Endodermal cell (in vitro differentiated cells): ENCODE results near the gene CYP4F3. TPM values are rescaled to one million over a fixed set of nuclear protein-coding genes. Genes with fewer than 3 reads are reported as not detected.

Source experiments
- DNase-seq: peaks from one replicate; pipeline ENCODE4 v3.0.0-alpha.2; 2017
- H3K27ac ChIP-seq: 2 replicates; pipeline ENCODE4 v1.5.1; 2013; ENCODE audit warnings: mild to moderate bottlenecking, low read depth, low read length, moderate library complexity
- H3K27me3 ChIP-seq: 2 replicates; pipeline ENCODE4 v1.6.1; 2013; ENCODE audit warnings: mild to moderate bottlenecking, low read length, moderate library complexity; ENCODE audit not compliant: insufficient read depth, control insufficient read depth, poor library complexity, severe bottlenecking
- H3K36me3 ChIP-seq: 2 replicates; pipeline ENCODE4 v1.7.0; 2013; ENCODE audit warnings: mild to moderate bottlenecking, low read length, moderate library complexity; ENCODE audit not compliant: control insufficient read depth, insufficient read depth
- H3K4me1 ChIP-seq: one replicate; pipeline ENCODE4 v1.7.0; 2013; ENCODE audit warnings: low read length; ENCODE audit not compliant: control insufficient read depth, insufficient read depth
- H3K4me3 ChIP-seq: 2 replicates; pipeline ENCODE4 v1.5.1; 2013; ENCODE audit warnings: mild to moderate bottlenecking, low read length, moderate library complexity
- H3K9ac ChIP-seq: 2 replicates; pipeline ENCODE4 v1.6.1; 2013; ENCODE audit warnings: mild to moderate bottlenecking, low read length, moderate library complexity; ENCODE audit not compliant: poor library complexity, severe bottlenecking; ENCODE audit errors: extremely low read depth
- H3K9me3 ChIP-seq: 2 replicates; pipeline ENCODE4 v1.6.1; 2013; ENCODE audit warnings: mild to moderate bottlenecking, low read length, moderate library complexity; ENCODE audit not compliant: control insufficient read depth
- H3K27ac Mint-ChIP-seq: 2 replicates; pipeline ENCODE4 v1.8.0; 2020; ENCODE audit warnings: mixed read lengths
- H3K27me3 Mint-ChIP-seq: 2 replicates; pipeline ENCODE4 v1.8.0; 2021; ENCODE audit warnings: mild to moderate bottlenecking, mixed read lengths; ENCODE audit not compliant: insufficient read depth
- H3K36me3 Mint-ChIP-seq: 2 replicates; pipeline ENCODE4 v1.8.0; 2020; ENCODE audit warnings: low read depth, mixed read lengths
- H3K4me1 Mint-ChIP-seq: 2 replicates; pipeline ENCODE4 v1.8.0; 2020; ENCODE audit warnings: mixed read lengths
- H3K4me3 Mint-ChIP-seq: 2 replicates; pipeline ENCODE4 v1.8.0; 2020; ENCODE audit warnings: mild to moderate bottlenecking, moderate library complexity, mixed read lengths
- H3K9me3 Mint-ChIP-seq: 2 replicates; pipeline ENCODE4 v1.8.0; 2020; ENCODE audit warnings: mild to moderate bottlenecking, mixed read lengths
- WGBS, 2 experiments: methylation state at CpG; one replicate each; pipeline versions ENCODE4 v1.1.5 to v1.1.7; 2013; ENCODE audit warnings: missing lambda C conversion rate in 2 of 2, mixed read lengths in 1 of 2; ENCODE audit not compliant: insufficient coverage in 1 of 2, insufficient read length in 1 of 2; 5-methylcytosine and 5-hydroxymethylcytosine counted together
- total RNA-seq, 2 donors: library from RNA; stranded (reverse); fragmentation: NEBNext Ultra II Directional in 1 of 2; extraction: Animal tissue kit (Norgen Biotek cat#: 25700) in 1 of 2; gene quantifications; 2 replicates in 1 of 2; 3 replicates in 1 of 2; pipeline ENCODE4 v1.2.1, GENCODE V29; 2021
- TF ChIP-seq, protein P1 (sequence below): fragments of 200-600 bp; sonication (generic); conservative IDR thresholded peaks from 2 replicates; pipeline ENCODE4 v1.5.0; 2021; ENCODE audit warnings: antibody characterized with exemption, mild to moderate bottlenecking

CYP4F3 gene
- total RNA-seq, 2 donors from 2014 or later = not detected

DNA sequence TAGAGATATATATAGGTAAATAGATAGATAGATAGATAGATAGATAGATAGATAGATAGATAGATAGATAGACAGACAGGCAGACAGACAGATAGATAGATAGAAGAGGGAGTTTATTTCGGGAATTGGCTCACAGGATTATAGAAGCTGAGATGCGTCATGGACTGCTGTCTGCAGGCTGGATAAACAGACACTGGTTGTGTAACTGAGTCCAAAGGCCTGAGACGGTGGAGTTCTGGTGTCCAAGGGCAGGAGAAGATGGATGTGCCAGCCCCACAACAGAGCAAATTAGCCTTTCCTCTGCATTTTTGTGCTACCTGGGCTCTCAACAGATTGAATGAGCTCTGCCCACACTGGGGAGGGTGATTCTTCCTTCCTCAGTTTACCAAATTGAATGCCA, 2.7 kb downstream of the CYP4F3 start:
- Mint-ChIP-seq H3K27me3 (no peaks in the 10 kb centered on the region), H3K27ac (no peak overlapping the region), H3K36me3 (no peaks in the 10 kb centered on the region), H3K4me3 (no peak overlapping the region), H3K9me3 (peaks cover 99% of the 10 kb centered on the region), H3K4me1 (no peaks in the 10 kb centered on the region)
- 72 to 73% methylated on average over 2 to 3 of the region's 3 CpGs for WGBS, 2 experiments
- Histone ChIP-seq H3K4me1 (no peaks in the 10 kb centered on the region), H3K27ac (no peak overlapping the region), H3K36me3 (no peaks in the 10 kb centered on the region), H3K9ac (no peak overlapping the region), H3K4me3 (no peak overlapping the region), H3K27me3 (no peaks in the 10 kb centered on the region), H3K9me3 (peaks cover 65% of the 10 kb centered on the region)
- TF ChIP-seq, protein P1, sequence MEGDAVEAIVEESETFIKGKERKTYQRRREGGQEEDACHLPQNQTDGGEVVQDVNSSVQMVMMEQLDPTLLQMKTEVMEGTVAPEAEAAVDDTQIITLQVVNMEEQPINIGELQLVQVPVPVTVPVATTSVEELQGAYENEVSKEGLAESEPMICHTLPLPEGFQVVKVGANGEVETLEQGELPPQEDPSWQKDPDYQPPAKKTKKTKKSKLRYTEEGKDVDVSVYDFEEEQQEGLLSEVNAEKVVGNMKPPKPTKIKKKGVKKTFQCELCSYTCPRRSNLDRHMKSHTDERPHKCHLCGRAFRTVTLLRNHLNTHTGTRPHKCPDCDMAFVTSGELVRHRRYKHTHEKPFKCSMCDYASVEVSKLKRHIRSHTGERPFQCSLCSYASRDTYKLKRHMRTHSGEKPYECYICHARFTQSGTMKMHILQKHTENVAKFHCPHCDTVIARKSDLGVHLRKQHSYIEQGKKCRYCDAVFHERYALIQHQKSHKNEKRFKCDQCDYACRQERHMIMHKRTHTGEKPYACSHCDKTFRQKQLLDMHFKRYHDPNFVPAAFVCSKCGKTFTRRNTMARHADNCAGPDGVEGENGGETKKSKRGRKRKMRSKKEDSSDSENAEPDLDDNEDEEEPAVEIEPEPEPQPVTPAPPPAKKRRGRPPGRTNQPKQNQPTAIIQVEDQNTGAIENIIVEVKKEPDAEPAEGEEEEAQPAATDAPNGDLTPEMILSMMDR = no peak
- DNase-seq = no peak

DNA sequence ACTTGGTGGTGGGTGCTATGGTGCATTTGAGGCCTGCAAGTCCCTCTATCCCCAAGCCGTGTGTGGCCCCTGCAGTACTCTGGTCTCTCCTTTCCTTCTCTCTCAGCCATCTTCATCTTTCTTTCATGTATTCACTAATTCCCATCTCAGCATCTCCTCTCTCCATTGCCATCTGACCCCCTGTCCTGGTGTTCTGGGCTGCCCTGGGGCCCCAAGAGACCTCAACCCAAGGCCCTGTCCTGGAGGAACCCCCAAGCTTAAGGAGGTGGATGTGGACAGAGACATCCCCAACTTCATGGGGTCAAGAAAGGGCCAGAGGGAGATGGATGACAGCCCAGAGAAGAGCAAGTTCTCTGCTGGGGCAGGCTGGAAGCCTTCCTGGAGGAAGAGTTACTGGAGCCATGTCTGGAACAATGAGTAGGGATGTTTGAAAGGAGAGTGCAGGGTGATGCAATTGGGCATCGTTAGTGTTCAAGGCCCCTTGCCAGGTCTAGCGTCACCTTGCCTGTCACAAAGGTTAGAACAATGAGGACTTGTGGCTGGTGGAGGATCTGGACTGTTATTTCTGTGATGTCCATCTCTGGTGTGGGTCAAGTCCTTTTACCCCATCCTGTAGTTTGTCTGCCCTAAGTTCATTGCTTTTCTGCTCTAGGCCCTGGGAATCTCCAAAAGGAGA, 3.5 kb downstream of the CYP4F3 start:
- TF ChIP-seq, protein P1 = no peak
- H3K27ac ChIP-seq = no peak overlapping the region
- Mint-ChIP-seq H3K27ac (no peak overlapping the region), H3K4me3 (no peak overlapping the region), H3K4me1 (no peaks in the 10 kb centered on the region), H3K9me3 (peaks cover 100% of the 10 kb centered on the region), H3K27me3 (no peaks in the 10 kb centered on the region), H3K36me3 (peaks cover under 1% of the 10 kb centered on the region)
- no peak overlapping the region for H3K4me3 ChIP-seq
- H3K27me3 ChIP-seq = no peaks in the 10 kb centered on the region
- H3K9me3 ChIP-seq = peaks cover 65% of the 10 kb centered on the region
- DNase-seq = no peak
- H3K36me3 ChIP-seq = no peaks in the 10 kb centered on the region
- H3K4me1 ChIP-seq = no peaks in the 10 kb centered on the region
- H3K9ac ChIP-seq = no peak overlapping the region
- WGBS, 2 experiments = 45 to 69% methylated on average over 2 to 3 of the region's 3 CpGs

DNA sequence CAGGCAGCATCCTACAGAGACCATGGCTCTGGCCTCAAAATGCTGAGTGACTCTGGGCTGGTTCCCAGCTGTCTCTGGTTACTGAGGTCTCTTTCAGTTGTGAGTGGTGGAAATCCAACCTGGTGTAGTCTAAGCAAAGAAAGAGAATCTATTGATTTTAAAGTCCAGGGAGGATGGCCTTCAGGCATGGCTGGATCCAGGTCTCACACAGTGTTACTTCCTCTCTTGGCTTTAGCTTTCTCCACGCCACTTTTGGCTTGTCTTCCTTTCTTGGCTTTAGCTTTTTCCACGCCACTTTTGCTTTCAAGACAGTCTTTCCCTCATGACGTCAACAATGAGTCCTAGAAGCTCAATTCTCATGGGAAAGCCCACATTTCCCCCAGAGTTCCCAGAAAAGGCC, 4.1 kb downstream of the CYP4F3 start:
- H3K36me3 ChIP-seq = no peaks in the 10 kb centered on the region
- TF ChIP-seq, protein P1 = no peak
- H3K4me3 ChIP-seq = no peak overlapping the region
- no peak for DNase-seq
- WGBS, 2 experiments = 33 to 50% methylated on average over 1 to 3 of the region's 3 CpGs
- peaks cover 3% of the 10 kb centered on the region for H3K36me3 Mint-ChIP-seq
- H3K4me1 ChIP-seq = no peaks in the 10 kb centered on the region
- H3K4me3 Mint-ChIP-seq = no peak overlapping the region
- H3K27me3 ChIP-seq = no peaks in the 10 kb centered on the region
- no peak overlapping the region for H3K9ac ChIP-seq
- no peak overlapping the region for H3K27ac Mint-ChIP-seq
- H3K27ac ChIP-seq = no peak overlapping the region
- H3K27me3 Mint-ChIP-seq = no peaks in the 10 kb centered on the region
- H3K9me3 Mint-ChIP-seq = peaks cover 100% of the 10 kb centered on the region
- no peaks in the 10 kb centered on the region for H3K4me1 Mint-ChIP-seq
- peaks cover 60% of the 10 kb centered on the region for H3K9me3 ChIP-seq
